ENCODE data around the gene RAVER1. TPM values are rescaled to one million over a fixed set of nuclear protein-coding genes. Genes with fewer than 3 reads are reported as not detected.

The RAVER1 gene
- total and polyA plus RNA-seq, 10 of the 15 experiments (the other 5 are each of a cell fraction or from before 2014, with no cell fraction given), result 0.03 to 87.0 (median 12.1) TPM

- H3K9ac ChIP-seq (ENCODE audit: control insufficient read depth, insufficient read depth, low read length), result no peak overlapping the region
- no peak overlapping the region for H3K4me2 ChIP-seq (ENCODE audit: control insufficient read depth, insufficient read depth)
- FAIRE-seq (no peak), DNase-seq (ENCODE audit: low read depth, low spot score) (no peak), ATAC-seq (no peak)
- POLR2A ChIA-PET, result no interaction called here
- no peaks in the 10 kb centered on the region; the same call in 1 of the 2 replicates for H4K20me1 ChIP-seq (ENCODE audit: control insufficient read depth, insufficient read depth)
- WGBS (ENCODE audit: insufficient coverage, insufficient replicate concordance, low lambda C conversion rate, missing lambda C conversion rate), result 98% methylated on average over 19 of the region's 19 CpGs
- intact Hi-C loops (cut with micrococcal nuclease; ENCODE audit: unreplicated experiment) (no loop called here), in situ Hi-C loops (cut with MboI) (no loop called here)
- no peaks in the 10 kb centered on the region; the same call in 1 of the 2 replicates for H3K79me2 ChIP-seq (ENCODE audit: control insufficient read depth, insufficient read depth, low read length)
- SMC1A ChIA-PET (ENCODE audit: uncharacterized antibody, unreplicated experiment), result no interaction called here
- H3K4me3 ChIP-seq, result no peak overlapping the region
- H3K4me1 ChIP-seq (ENCODE audit: control insufficient read depth, insufficient read depth, low read length), result no peaks in the 10 kb centered on the region
- CTCF ChIA-PET, result no interaction called here
- H3K9me3 ChIP-seq (replicated peaks; ENCODE audit: control insufficient read depth, insufficient read depth, low read length), result no peaks in the 10 kb centered on the region; the same call in 2 of the 3 replicates
- BruUV-seq (replicated peaks), result no TSS peak
- RAD21 ChIA-PET (ENCODE audit: unreplicated experiment), result no interaction called here
- TF ChIP-seq PKNOX1 (IDR thresholded peaks at IDR 0.05), result no peak
- no peak for TF ChIP-seq PAX8 (IDR thresholded peaks at IDR 0.05)
- TF ChIP-seq MAX (IDR thresholded peaks at IDR 0.05; ENCODE audit: low read depth, low read length), result no peak
- no peak for TF ChIP-seq GATAD2B (conservative IDR thresholded peaks at IDR 0.05; ENCODE audit: low read depth)
- TF ChIP-seq HDAC6 (IDR thresholded peaks at IDR 0.05; ENCODE audit: unreplicated experiment), result no peak
- no peak for TF ChIP-seq IKZF1 (conservative IDR thresholded peaks at IDR 0.05)
- no peak for TF ChIP-seq ASH2L (IDR thresholded peaks at IDR 0.05; ENCODE audit: borderline replicate concordance, low read depth)
- TF ChIP-seq BCLAF1 (IDR thresholded peaks at IDR 0.05), result no peak
- no peak for TF ChIP-seq NFYA (IDR thresholded peaks at IDR 0.05; ENCODE audit: borderline replicate concordance, low read depth, low read length)
- TF ChIP-seq CHD1 (IDR thresholded peaks at IDR 0.05; ENCODE audit: low read depth, low read length), result no peak
- no peak for TF ChIP-seq YBX1 (IDR thresholded peaks at IDR 0.05)
- TF ChIP-seq ZNF207 (IDR thresholded peaks at IDR 0.05; ENCODE audit: borderline replicate concordance), result no peak
- TF ChIP-seq MXI1 (IDR thresholded peaks at IDR 0.05; ENCODE audit: low read depth, low read length), result no peak
- no peak for TF ChIP-seq CTCF (IDR thresholded peaks at IDR 0.05 in 2 of 3, conservative IDR thresholded peaks at IDR 0.05 in 1 of 3; ENCODE audit: control insufficient read depth in 2 of 3, extremely low read depth in 1 of 3, insufficient read depth in 1 of 3, low read depth in 3 of 3, low read length in 3 of 3)
- TF ChIP-seq SIN3A (IDR thresholded peaks at IDR 0.05; ENCODE audit: low read depth, low read length), result no peak
- TF ChIP-seq JUNB (IDR thresholded peaks at IDR 0.05), result no peak
- no peaks in the 10 kb centered on the region for H3K27me3 ChIP-seq (replicated peaks in 1 of 2; ENCODE audit: control insufficient read depth in 2 of 2, insufficient read depth in 2 of 2, low read length in 1 of 2)
- H3K36me3 ChIP-seq (ENCODE audit: control insufficient read depth in 2 of 2, insufficient read depth in 2 of 2, low read length in 1 of 2), result peaks cover 31 to 47% of the 10 kb centered on the region in 2 experiments
- H3K27ac ChIP-seq (ENCODE audit: control insufficient read depth, insufficient read depth), result no peak overlapping the region
- no peak overlapping the region for H2AFZ ChIP-seq (ENCODE audit: control insufficient read depth, low read depth, low read length)
Observed at GRCh38 chr19:10364644-10365043, 31.3 kb upstream of the RAVER1 start.

Data from GM12878 (cell line).